Measurements from ENCODE around the gene ATP5F1B.

GRCh38 chr12:56635806-56636674 is 9.7 kb downstream of the ATP5F1B start:
- TF ChIP-seq NBN (IDR thresholded peaks at IDR 0.05; ENCODE audit: low read depth) (no peak; the same call in 1 of the 2 replicates), ATF3 (IDR thresholded peaks at IDR 0.05) (peak; percentile 90), ATF3 (CRISPR knock-in tag; conservative IDR thresholded peaks at IDR 0.05) (no peak; the same call in 1 of the 2 replicates), NRF1 (conservative IDR thresholded peaks at IDR 0.05 in 1 of 2, IDR thresholded peaks at IDR 0.05 in 1 of 2) (no peak), TSC22D4 (tag; IDR thresholded peaks at IDR 0.05) (no peak), POLR2AphosphoS5 (IDR thresholded peaks at IDR 0.05; ENCODE audit: control insufficient read depth, insufficient read depth, low read depth, low read length) (no peak; the same call in 1 of the 2 replicates), HDAC3 (IDR thresholded peaks at IDR 0.05; ENCODE audit: borderline replicate concordance, partially characterized antibody) (no peak), KDM4B (IDR thresholded peaks at IDR 0.05; ENCODE audit: borderline replicate concordance in 2 of 2, low read depth in 1 of 2) (no peak)
- TF ChIP-seq, protein P1, sequence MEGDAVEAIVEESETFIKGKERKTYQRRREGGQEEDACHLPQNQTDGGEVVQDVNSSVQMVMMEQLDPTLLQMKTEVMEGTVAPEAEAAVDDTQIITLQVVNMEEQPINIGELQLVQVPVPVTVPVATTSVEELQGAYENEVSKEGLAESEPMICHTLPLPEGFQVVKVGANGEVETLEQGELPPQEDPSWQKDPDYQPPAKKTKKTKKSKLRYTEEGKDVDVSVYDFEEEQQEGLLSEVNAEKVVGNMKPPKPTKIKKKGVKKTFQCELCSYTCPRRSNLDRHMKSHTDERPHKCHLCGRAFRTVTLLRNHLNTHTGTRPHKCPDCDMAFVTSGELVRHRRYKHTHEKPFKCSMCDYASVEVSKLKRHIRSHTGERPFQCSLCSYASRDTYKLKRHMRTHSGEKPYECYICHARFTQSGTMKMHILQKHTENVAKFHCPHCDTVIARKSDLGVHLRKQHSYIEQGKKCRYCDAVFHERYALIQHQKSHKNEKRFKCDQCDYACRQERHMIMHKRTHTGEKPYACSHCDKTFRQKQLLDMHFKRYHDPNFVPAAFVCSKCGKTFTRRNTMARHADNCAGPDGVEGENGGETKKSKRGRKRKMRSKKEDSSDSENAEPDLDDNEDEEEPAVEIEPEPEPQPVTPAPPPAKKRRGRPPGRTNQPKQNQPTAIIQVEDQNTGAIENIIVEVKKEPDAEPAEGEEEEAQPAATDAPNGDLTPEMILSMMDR (IDR thresholded peaks at IDR 0.05 in 2 of 3, conservative IDR thresholded peaks at IDR 0.05 in 1 of 3; ENCODE audit: insufficient read depth in 2 of 3, low read depth in 1 of 3, low read length in 3 of 3): no peak
